GM12801 (cell line): Measurements from ENCODE around the gene CSNK2A3.

Experiments used
- CTCF ChIP-seq: IDR thresholded peaks from one replicate; pipeline ENCODE4 v1.5.1; 2011; ENCODE audit warnings: control low read depth; ENCODE audit not compliant: insufficient read length; ENCODE audit errors: extremely low read depth

Gene CSNK2A3

GRCh38 chr11:11318461-11318860 lies 34.6 kb downstream of the CSNK2A3 start:
- no peak for TF ChIP-seq CTCF

- no peak for TF ChIP-seq CTCF
Observed at GRCh38 chr11:11316651-11317230, 36.3 kb downstream of the CSNK2A3 start.

- no peak for TF ChIP-seq CTCF
Observed at GRCh38 chr11:11313902-11314692, 39.0 kb downstream of the CSNK2A3 start.

- no peak for TF ChIP-seq CTCF
Observed at GRCh38 chr11:11313426-11313825, 39.6 kb downstream of the CSNK2A3 start.

GRCh38 chr11:11312738-11313137 lies 40.3 kb downstream of the CSNK2A3 start:
- no peak for TF ChIP-seq CTCF

GRCh38 chr11:11311169-11311568 lies 41.9 kb downstream of the CSNK2A3 start:
- TF ChIP-seq CTCF = no peak

- no peak for TF ChIP-seq CTCF
Observed at GRCh38 chr11:11309906-11310305, 43.1 kb downstream of the CSNK2A3 start.
